ENCODE data around the gene GMPR.

DNA sequence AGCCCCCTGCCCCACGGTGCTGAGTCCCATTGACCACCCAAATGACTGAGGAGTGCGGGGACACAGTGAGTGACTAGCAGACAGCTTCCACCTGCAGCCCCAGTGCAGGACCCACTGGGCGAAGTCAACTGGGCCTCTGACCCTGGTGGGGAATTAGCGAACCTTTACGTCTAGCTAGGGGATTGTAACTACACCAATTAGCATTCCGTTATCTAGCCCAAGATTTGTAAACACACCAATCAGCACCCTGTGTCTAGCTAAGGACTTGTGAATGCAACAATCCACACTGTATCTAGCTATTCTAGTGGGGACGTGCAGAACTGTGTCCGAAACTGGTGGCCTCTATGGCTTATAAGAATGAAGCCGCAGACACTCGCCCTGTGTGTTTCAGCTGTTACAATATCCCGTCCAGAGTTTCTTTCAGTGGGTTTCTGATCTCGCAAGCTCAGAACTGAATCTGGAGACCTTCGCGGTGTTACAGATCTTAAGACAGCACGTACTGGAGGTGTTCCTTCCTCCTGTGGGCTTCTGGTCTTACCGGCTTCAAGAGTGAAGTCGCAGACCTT, 21.1 kb upstream of the GMPR start:
- no peak for TF ChIP-seq EZH2 (IDR thresholded peaks at IDR 0.05; ENCODE audit: low read depth)
- TF ChIP-seq, protein P1, sequence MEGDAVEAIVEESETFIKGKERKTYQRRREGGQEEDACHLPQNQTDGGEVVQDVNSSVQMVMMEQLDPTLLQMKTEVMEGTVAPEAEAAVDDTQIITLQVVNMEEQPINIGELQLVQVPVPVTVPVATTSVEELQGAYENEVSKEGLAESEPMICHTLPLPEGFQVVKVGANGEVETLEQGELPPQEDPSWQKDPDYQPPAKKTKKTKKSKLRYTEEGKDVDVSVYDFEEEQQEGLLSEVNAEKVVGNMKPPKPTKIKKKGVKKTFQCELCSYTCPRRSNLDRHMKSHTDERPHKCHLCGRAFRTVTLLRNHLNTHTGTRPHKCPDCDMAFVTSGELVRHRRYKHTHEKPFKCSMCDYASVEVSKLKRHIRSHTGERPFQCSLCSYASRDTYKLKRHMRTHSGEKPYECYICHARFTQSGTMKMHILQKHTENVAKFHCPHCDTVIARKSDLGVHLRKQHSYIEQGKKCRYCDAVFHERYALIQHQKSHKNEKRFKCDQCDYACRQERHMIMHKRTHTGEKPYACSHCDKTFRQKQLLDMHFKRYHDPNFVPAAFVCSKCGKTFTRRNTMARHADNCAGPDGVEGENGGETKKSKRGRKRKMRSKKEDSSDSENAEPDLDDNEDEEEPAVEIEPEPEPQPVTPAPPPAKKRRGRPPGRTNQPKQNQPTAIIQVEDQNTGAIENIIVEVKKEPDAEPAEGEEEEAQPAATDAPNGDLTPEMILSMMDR (conservative IDR thresholded peaks at IDR 0.05): no peak

Measured in PC-9 (cell line).